Esophagus squamous epithelium (tissue), 4 donors: ENCODE results near the gene CPE.

Experiments
- CTCF ChIP-seq, 6 experiments: fragments of 450-650 bp in 4 of 6; fragments of 200-600 bp in 2 of 6; sonication (generic) in 2 of 6; IDR thresholded peaks; one replicate each; pipeline ENCODE4 v1.5.1; 2016 to 2019; ENCODE audit warnings: antibody characterized with exemption in 6 of 6, mild to moderate bottlenecking in 4 of 6, moderate library complexity in 4 of 6
- POLR2A ChIP-seq, 4 donors: fragments of 450-650 bp; IDR thresholded peaks; one replicate each; pipeline ENCODE4 v1.6.1; 2017; ENCODE audit warnings: antibody characterized with exemption in 4 of 4, mild to moderate bottlenecking in 4 of 4, moderate library complexity in 3 of 4

- TF ChIP-seq CTCF (IDR thresholded peaks at IDR 0.05), result no peak
- TF ChIP-seq POLR2A (IDR thresholded peaks at IDR 0.05), result no peak
Measured at GRCh38 chr4:165439981-165440380, 61.2 kb downstream of the CPE start.
